C4-2B (cell line): ENCODE measurements around the gene CDIPT.
A peak's percentile ranks its signal among the peaks of the same experiment; 100 is the strongest.

ENCODE experiments used
- CTCF ChIP-seq: fragments of 450-650 bp; conservative IDR thresholded peaks from 2 replicates; pipeline ENCODE4 v1.5.1; 2017; ENCODE audit warnings: mild to moderate bottlenecking
- ZFX ChIP-seq: fragments of 450-650 bp; IDR thresholded peaks from 2 replicates; pipeline ENCODE4 v1.6.1; 2017

DNA sequence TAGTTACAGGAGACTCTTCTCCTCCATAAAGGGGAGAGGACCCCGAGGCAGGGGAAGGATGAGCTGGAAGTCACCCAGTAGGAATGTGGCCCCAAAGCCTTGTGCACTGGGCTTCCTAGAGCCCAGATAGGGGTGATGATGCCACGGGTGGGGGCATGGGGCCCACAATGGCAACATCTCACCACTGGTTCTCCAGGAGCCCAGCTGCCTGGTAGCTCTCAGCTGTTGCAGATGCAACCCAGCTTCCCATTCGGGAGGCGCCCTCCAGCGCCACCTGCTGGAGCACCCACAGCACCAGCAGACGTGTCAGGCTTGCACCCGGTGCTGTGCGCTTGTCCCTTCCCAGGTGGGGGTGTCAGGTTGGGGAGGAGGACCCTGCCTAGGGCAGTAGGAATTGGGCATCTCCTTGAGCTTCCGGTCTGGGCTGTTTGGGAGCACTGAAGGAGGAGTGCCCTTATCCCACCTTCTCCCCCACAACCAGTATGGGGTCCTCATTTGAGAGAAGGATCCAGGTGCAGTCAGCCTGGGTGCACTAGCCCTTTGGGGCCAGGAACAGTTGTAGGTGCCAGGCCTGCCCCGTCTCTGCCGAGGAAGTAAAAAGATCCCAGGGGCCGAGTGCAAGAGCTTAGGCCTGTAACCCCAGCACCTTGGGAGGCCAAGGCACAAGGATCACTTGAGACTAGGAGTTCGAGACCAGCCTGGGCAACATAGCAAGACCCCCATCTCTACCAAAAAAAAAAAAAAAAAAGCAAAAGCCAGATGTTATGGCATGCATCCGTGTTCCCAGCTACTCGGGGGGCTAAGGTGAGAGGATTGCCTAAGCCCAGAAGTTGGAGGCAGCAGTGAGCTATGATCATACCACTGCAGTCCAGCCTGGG, 14.4 kb downstream of the CDIPT start:
- peak; percentile 82 for TF ChIP-seq CTCF
- no peak for TF ChIP-seq ZFX
